SU-DHL-6 (cell line): Measurements from ENCODE around the gene FBXO2.

Source experiments
- H2AFZ ChIP-seq: fragments of 200-600 bp; sonication (generic); 2 replicates; pipeline ENCODE4 v1.6.1; 2014; ENCODE audit warnings: low read depth, mild to moderate bottlenecking, moderate library complexity, mixed read lengths, antibody characterized with exemption, low read length; ENCODE audit not compliant: severe bottlenecking
- H3F3A ChIP-seq: fragments of 200-600 bp; shearing (Covaris generic); 2 replicates; pipeline ENCODE4 v1.6.0; 2016; ENCODE audit warnings: antibody characterized with exemption, mild to moderate bottlenecking; ENCODE audit not compliant: insufficient read depth
- H3K27ac ChIP-seq: fragments of 200-600 bp; sonication (generic); 2 replicates; pipeline ENCODE4 v1.5.1; 2016; ENCODE audit warnings: low read depth, mild to moderate bottlenecking, low read length, moderate library complexity, mixed read lengths
- H3K27me3 ChIP-seq: fragments of 200-600 bp; sonication (generic), shearing (Covaris generic); 2 replicates; pipeline ENCODE4 v1.6.0; 2014; ENCODE audit warnings: mild to moderate bottlenecking, low read length
- H3K36me3 ChIP-seq: fragments of 200-600 bp; sonication (generic); 2 replicates; pipeline ENCODE4 v1.6.1; 2014; ENCODE audit warnings: mild to moderate bottlenecking, low read length, mixed read lengths
- H3K4me2 ChIP-seq: fragments of 300-600, 200-600 bp; shearing (Covaris generic), sonication (generic); 2 replicates; pipeline ENCODE4 v1.6.0; 2014; ENCODE audit warnings: low read length, low read depth, mild to moderate bottlenecking; ENCODE audit not compliant: poor library complexity, severe bottlenecking
- H3K4me3 ChIP-seq: fragments of 200-600 bp; sonication (generic); 2 replicates; pipeline ENCODE4 v1.5.1; 2014; ENCODE audit warnings: antibody characterized with exemption, low read length, mild to moderate bottlenecking, mixed read lengths; ENCODE audit not compliant: insufficient read depth, poor library complexity, severe bottlenecking
- H3K79me2 ChIP-seq: fragments of 200-600 bp; sonication (generic); 2 replicates; pipeline ENCODE4 v1.6.1; 2014; ENCODE audit warnings: mild to moderate bottlenecking, low read length, moderate library complexity; ENCODE audit not compliant: insufficient read depth
- H3K9ac ChIP-seq: fragments of 200-600 bp; sonication (generic); 2 replicates; pipeline ENCODE4 v1.7.0; 2014; ENCODE audit warnings: mild to moderate bottlenecking, low read length
- H3K9me2 ChIP-seq: fragments of 200-600 bp; sonication (generic); replicated peaks from 2 replicates; pipeline ENCODE4 v1.6.1; 2014; ENCODE audit warnings: low read length; ENCODE audit not compliant: insufficient read depth
- H3K9me3 ChIP-seq: fragments of 200-600 bp; sonication (generic); 2 replicates; pipeline ENCODE4 v1.6.1; 2014; ENCODE audit warnings: low read length, mixed read lengths; ENCODE audit not compliant: insufficient read depth
- H4K20me1 ChIP-seq: fragments of 200-600 bp; sonication (generic); 2 replicates; pipeline ENCODE4 v1.6.1; 2014; ENCODE audit warnings: low read depth, mild to moderate bottlenecking, antibody characterized with exemption, low read length, moderate library complexity, mixed read lengths
- CTCF ChIP-seq: fragments of 200-600 bp; sonication (generic); IDR thresholded peaks from one replicate; pipeline ENCODE4 v1.5.1; 2017; ENCODE audit warnings: antibody characterized with exemption, mild to moderate bottlenecking, low read length, moderate library complexity; ENCODE audit not compliant: insufficient read depth, poor library complexity, severe bottlenecking
- EZH2phosphoT487 ChIP-seq: fragments of 200-600 bp; sonication (generic), shearing (Covaris generic); conservative IDR thresholded peaks from 2 replicates; pipeline ENCODE4 v1.6.1; 2018; ENCODE audit warnings: mild to moderate bottlenecking, antibody characterized with exemption, low read length, moderate library complexity, mixed read lengths

Gene FBXO2

DNA sequence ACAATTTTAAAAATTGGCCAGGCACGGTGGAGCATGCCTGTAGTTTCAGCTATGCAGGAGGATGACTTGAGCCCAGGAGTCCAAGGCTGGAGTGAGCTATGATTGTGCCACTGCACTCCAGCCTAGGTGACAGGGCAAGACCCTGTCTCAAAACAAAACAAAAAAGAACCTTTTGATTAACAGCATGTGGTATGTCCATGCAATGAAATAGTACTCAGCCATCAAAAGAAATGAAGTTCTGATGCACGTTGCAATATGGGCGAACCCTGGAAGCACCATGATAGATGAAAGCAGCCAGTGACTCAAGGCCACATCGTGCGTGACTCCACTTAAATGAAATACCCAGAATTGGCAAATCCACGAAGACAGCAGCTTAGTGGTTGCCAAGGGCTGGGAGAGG, 47.5 kb downstream of the FBXO2 start:
- no peaks in the 10 kb centered on the region for H4K20me1 ChIP-seq
- no peaks in the 10 kb centered on the region for H3K27me3 ChIP-seq
- no peaks in the 10 kb centered on the region for H3K36me3 ChIP-seq
- H3K27ac ChIP-seq, result no peak overlapping the region
- no peak overlapping the region for H3K4me2 ChIP-seq
- no peak overlapping the region for H3K9ac ChIP-seq
- no peaks in the 10 kb centered on the region for H3K79me2 ChIP-seq
- no peak overlapping the region for H2AFZ ChIP-seq
- no peaks in the 10 kb centered on the region for H3F3A ChIP-seq
- H3K4me3 ChIP-seq, result no peak overlapping the region
- TF ChIP-seq EZH2phosphoT487, result no peak
- TF ChIP-seq CTCF, result no peak
- H3K9me2 ChIP-seq, result no peaks in the 10 kb centered on the region
- H3K9me3 ChIP-seq, result no peaks in the 10 kb centered on the region

DNA sequence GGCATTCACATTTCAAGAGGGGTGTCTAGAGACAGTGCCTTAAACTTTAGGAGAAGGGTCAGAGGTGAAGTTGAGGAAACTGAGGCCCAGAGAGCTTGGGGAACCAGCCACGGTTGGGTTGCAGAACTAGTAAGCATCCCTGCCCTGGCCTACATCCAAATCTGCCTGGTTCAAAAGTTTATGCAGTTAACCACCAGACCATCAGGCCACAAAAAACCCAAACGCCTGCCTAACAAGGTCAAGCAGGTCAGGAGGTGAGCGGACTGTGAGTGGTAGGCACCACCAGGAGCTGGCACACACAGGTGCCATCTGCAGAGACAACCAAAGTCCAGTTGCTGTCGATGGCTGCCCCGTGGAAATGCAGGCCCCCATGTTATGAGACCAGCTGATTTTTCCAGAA, 51.2 kb downstream of the FBXO2 start:
- Histone ChIP-seq H4K20me1 (no peaks in the 10 kb centered on the region), H3K9me2 (no peaks in the 10 kb centered on the region), H3K4me2 (no peak overlapping the region), H3F3A (no peaks in the 10 kb centered on the region), H3K36me3 (no peaks in the 10 kb centered on the region), H2AFZ (no peak overlapping the region), H3K79me2 (no peaks in the 10 kb centered on the region), H3K4me3 (no peak overlapping the region), H3K9ac (no peak overlapping the region), H3K27ac (no peak overlapping the region), H3K9me3 (no peaks in the 10 kb centered on the region), H3K27me3 (no peaks in the 10 kb centered on the region)
- TF ChIP-seq EZH2phosphoT487 (no peak), CTCF (no peak)

DNA sequence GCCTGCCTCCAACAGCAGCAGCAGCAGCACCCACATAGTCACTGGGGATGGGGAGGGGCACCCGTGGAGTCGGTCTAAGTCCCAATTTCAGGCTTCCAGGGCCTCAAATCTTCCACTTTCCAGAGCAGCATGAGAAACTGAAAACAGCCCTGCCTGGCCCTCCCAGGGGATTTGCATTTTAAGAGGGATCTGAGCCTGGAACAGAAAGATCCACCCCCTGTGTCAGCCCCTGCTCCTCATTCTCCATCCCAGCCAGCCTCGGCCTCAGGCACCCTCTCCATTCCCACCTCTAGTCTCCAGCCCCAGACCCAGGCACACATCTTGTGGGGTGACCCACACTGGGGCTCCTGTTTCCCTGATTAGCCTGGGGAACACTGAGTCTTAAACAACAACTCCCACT, 51.8 kb downstream of the FBXO2 start:
- H2AFZ ChIP-seq, result no peak overlapping the region
- no peak for TF ChIP-seq EZH2phosphoT487
- TF ChIP-seq CTCF, result no peak
- H3K9ac ChIP-seq, result no peak overlapping the region
- no peaks in the 10 kb centered on the region for H3F3A ChIP-seq
- no peaks in the 10 kb centered on the region for H3K36me3 ChIP-seq
- no peak overlapping the region for H3K4me3 ChIP-seq
- no peaks in the 10 kb centered on the region for H3K79me2 ChIP-seq
- H3K9me3 ChIP-seq, result no peaks in the 10 kb centered on the region
- no peaks in the 10 kb centered on the region for H4K20me1 ChIP-seq
- H3K27me3 ChIP-seq, result no peaks in the 10 kb centered on the region
- no peak overlapping the region for H3K4me2 ChIP-seq
- H3K27ac ChIP-seq, result no peak overlapping the region
- H3K9me2 ChIP-seq, result no peaks in the 10 kb centered on the region

GRCh38 chr1:11600836-11601235, 53.4 kb downstream of the FBXO2 start:
- Histone ChIP-seq H2AFZ (no peak overlapping the region), H3K4me3 (no peak overlapping the region), H3K79me2 (no peaks in the 10 kb centered on the region), H3F3A (no peaks in the 10 kb centered on the region), H3K36me3 (no peaks in the 10 kb centered on the region), H3K27me3 (no peaks in the 10 kb centered on the region), H3K9me3 (no peaks in the 10 kb centered on the region), H3K9ac (no peak overlapping the region), H3K9me2 (no peaks in the 10 kb centered on the region), H4K20me1 (no peaks in the 10 kb centered on the region), H3K4me2 (no peak overlapping the region), H3K27ac (no peak overlapping the region)
- TF ChIP-seq EZH2phosphoT487 (no peak), CTCF (no peak)
